ENCODE data around the gene C3orf52.

GRCh38 chr3:112128843-112129727, 42.9 kb downstream of the C3orf52 start:
- no peak for TF ChIP-seq YY1 (IDR thresholded peaks at IDR 0.05; ENCODE audit: insufficient read depth, insufficient read length)
- TF ChIP-seq ZNF274 (IDR thresholded peaks at IDR 0.05; ENCODE audit: low read depth, low read length) = no peak
- TF ChIP-seq SUZ12 (IDR thresholded peaks at IDR 0.05; ENCODE audit: extremely low read depth, insufficient read depth, insufficient read length) = no peak
